Testis (tissue), 3 donors: Measurements from ENCODE around the gene CLRN1. TPM values are rescaled to one million over a fixed set of nuclear protein-coding genes. Genes with fewer than 3 reads are reported as not detected.

ENCODE experiments used
- DNase-seq: peaks from one replicate; pipeline ENCODE4 v3.0.0-alpha.2; 2019
- H3K27ac ChIP-seq, 2 donors: fragments of 200-600 bp; sonication (generic); one replicate each; pipeline ENCODE4 v1.5.1; 2019
- H3K27me3 ChIP-seq: fragments of 200-600 bp; sonication (generic); one replicate; pipeline ENCODE4 v1.5.1; 2019
- H3K36me3 ChIP-seq: fragments of 200-600 bp; sonication (generic); one replicate; pipeline ENCODE4 v1.5.1; 2017; ENCODE audit warnings: low read depth; ENCODE audit errors: missing control alignments
- H3K4me1 ChIP-seq: fragments of 200-600 bp; sonication (generic); one replicate; pipeline ENCODE4 v1.5.1; 2019
- H3K4me3 ChIP-seq, 2 donors: fragments of 200-600 bp; sonication (generic); one replicate each; pipeline ENCODE4 v1.5.1; 2017 to 2019
- H3K9me3 ChIP-seq: fragments of 200-600 bp; sonication (generic); one replicate; pipeline ENCODE4 v1.5.1; 2017
- POLR2A ChIP-seq: fragments of 450-650 bp; IDR thresholded peaks from one replicate; pipeline ENCODE4 v1.6.1; 2017; ENCODE audit warnings: antibody characterized with exemption, mild to moderate bottlenecking, moderate library complexity
- WGBS, 2 donors: methylation state at CpG; one replicate each; pipeline ENCODE4 v1.1.5; 2018; 5-methylcytosine and 5-hydroxymethylcytosine counted together
- intact Hi-C: fragments of 100-400 bp; cut with DNase I; formaldehyde crosslinking; loops from one replicate; pipeline ENCODE4 v1.15.1; 2023; ENCODE audit warnings: low total_unique reads
- polyA plus RNA-seq: library from polyadenylated mRNA; stranded (reverse); fragments of 350-450 nt; fragmentation: Illumina TruSeq; extraction: RNeasy Lipid Tissue Mini Kit (QIAGEN cat#74804); gene quantifications from one replicate; pipeline ENCODE4 v1.2.3, GENCODE V29; 2014; ENCODE audit warnings: low read depth, low replicate concordance; ENCODE audit not compliant: insufficient read depth
- total RNA-seq, 2 donors: library from RNA; depleted of rRNA; stranded (reverse); fragments of >200 nt; gene quantifications; one replicate each; pipeline ENCODE4 v1.2.3, GENCODE V29; 2016
- TF ChIP-seq, protein P1 (sequence below), 3 experiments: fragments of 450-650 bp in 2 of 3; fragments of 200-600 bp in 1 of 3; sonication (generic) in 1 of 3; IDR thresholded peaks; one replicate each; pipeline ENCODE4 v1.5.1; 2016 to 2019; ENCODE audit warnings: antibody characterized with exemption in 3 of 3, mild to moderate bottlenecking in 2 of 3, moderate library complexity in 1 of 3

The CLRN1 gene
- total and polyA plus RNA-seq, 3 donors from 2014 or later = 0.38 to 0.79 (median 0.43) TPM

DNA sequence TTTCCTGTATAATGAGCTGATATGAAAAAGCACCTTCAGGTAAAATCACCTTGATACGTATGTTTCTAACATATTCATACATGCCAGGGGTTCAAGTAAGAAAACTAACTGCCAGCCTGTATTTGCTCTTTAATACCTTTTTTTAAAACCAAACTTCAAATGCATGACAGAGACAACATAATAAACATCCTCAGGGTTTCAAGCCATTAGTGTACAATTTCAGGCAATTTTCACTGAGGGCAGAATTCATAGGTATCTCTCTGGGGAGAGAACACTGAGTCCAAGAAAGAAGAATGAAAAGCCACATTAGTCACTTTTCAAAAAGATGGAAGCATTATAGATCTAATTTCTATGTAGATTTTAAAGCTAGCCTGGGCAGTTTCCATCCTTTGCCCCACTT lies 94.2 kb downstream of the CLRN1 start:
- Histone ChIP-seq H3K4me3 (no peak overlapping the region), H3K9me3 (no peaks in the 10 kb centered on the region), H3K27ac (no peak overlapping the region), H3K27me3 (no peaks in the 10 kb centered on the region), H3K36me3 (no peaks in the 10 kb centered on the region), H3K4me1 (peaks cover 3% of the 10 kb centered on the region)
- DNase-seq = no peak
- WGBS, 2 donors = 91 to 97% methylated on average over 1 of the region's 1 CpG
- TF ChIP-seq POLR2A = no peak
- TF ChIP-seq, protein P1, sequence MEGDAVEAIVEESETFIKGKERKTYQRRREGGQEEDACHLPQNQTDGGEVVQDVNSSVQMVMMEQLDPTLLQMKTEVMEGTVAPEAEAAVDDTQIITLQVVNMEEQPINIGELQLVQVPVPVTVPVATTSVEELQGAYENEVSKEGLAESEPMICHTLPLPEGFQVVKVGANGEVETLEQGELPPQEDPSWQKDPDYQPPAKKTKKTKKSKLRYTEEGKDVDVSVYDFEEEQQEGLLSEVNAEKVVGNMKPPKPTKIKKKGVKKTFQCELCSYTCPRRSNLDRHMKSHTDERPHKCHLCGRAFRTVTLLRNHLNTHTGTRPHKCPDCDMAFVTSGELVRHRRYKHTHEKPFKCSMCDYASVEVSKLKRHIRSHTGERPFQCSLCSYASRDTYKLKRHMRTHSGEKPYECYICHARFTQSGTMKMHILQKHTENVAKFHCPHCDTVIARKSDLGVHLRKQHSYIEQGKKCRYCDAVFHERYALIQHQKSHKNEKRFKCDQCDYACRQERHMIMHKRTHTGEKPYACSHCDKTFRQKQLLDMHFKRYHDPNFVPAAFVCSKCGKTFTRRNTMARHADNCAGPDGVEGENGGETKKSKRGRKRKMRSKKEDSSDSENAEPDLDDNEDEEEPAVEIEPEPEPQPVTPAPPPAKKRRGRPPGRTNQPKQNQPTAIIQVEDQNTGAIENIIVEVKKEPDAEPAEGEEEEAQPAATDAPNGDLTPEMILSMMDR (IDR thresholded peaks at IDR 0.05) = no peak
- intact Hi-C loops = no loop called here

DNA sequence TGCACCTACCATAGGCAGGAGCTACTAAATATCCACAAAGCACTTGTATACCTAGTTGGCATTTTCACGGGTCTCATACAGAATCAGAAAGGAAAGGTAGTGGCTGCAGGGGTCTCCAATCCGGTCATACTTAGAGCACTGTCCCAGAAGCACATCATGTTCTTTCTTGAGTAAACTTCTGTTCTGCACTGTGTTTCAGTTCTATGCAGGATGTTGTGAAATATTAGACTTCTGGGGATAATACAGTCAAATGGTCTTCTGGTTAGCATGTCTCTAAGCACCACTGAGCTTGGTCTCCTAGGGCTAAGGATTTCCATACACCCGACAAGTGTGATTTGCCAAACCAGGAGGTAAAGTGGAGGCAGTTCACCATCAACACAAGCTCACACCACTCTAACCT lies 95.2 kb downstream of the CLRN1 start:
- no peaks in the 10 kb centered on the region for H3K27me3 ChIP-seq
- no peak for DNase-seq
- no peaks in the 10 kb centered on the region for H3K9me3 ChIP-seq
- no peak for TF ChIP-seq POLR2A
- TF ChIP-seq, protein P1 (IDR thresholded peaks at IDR 0.05) = no peak
- intact Hi-C loops = no loop called here
- peaks cover 3% of the 10 kb centered on the region for H3K4me1 ChIP-seq
- H3K36me3 ChIP-seq = no peaks in the 10 kb centered on the region
- 66 to 79% methylated on average over 3 of the region's 3 CpGs for WGBS, 2 donors
- H3K27ac ChIP-seq = no peak overlapping the region
- no peak overlapping the region for H3K4me3 ChIP-seq

DNA sequence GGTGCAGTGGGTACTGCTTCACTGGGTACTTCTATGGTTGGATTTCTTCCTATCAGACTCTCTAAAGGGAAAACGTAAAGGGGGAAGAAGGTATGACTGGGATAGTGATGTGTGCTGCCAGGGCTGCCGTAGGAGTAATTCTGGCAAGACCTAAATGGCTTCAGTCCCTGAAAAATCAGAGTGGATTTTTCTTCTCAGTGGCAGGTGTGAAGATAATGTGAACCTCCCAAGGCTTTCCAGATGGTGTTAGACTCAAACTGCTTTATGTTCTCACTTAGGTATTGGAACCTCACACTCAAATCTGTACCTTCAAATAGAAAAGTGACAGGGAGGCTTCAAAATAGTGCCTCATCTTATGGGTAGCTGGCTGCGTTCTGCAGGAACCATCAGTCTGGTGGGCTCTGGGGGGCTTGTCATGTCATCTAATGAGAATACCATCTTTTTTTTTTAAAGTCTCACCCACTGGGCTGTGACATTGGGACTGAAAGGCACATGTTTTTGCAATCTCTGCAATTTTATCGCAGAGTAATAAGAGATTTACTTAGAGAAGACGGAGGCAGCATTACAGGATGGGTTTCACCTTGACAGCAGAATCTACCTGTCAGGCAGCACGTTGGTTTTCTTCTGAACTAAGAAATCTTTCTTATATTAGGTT lies 95.8 kb downstream of the CLRN1 start:
- no peak for DNase-seq
- Histone ChIP-seq H3K4me3 (no peak overlapping the region), H3K27me3 (no peaks in the 10 kb centered on the region), H3K27ac (no peak overlapping the region), H3K9me3 (no peaks in the 10 kb centered on the region), H3K4me1 (peaks cover 3% of the 10 kb centered on the region), H3K36me3 (no peaks in the 10 kb centered on the region)
- TF ChIP-seq, protein P1 (IDR thresholded peaks at IDR 0.05) = no peak
- TF ChIP-seq POLR2A = no peak
- intact Hi-C loops = no loop called here
- 86 to 92% methylated on average over 6 of the region's 6 CpGs for WGBS, 2 donors

Other genes with a start within 250 kb of the CLRN1 start
- 10 to 100 TPM; 37.5 to 46.1 TPM for gene SIAH2, start 209.6 kb downstream of the CLRN1 start, total RNA-seq
- gene SIAH2, start 209.6 kb downstream of the CLRN1 start, polyA plus RNA-seq = 17.5 TPM
- not detected for gene MINDY4B, start 67.3 kb downstream of the CLRN1 start, total RNA-seq
- not detected for gene MINDY4B, start 67.3 kb downstream of the CLRN1 start, polyA plus RNA-seq
- gene MED12L, start 112.9 kb upstream of the CLRN1 start, total RNA-seq = 10 to 100 TPM; 10.3 to 18.5 TPM
- gene MED12L, start 112.9 kb upstream of the CLRN1 start, polyA plus RNA-seq = 10.4 TPM
- gene GPR171, start 230.5 kb upstream of the CLRN1 start, total RNA-seq = under 1 TPM in 1 of 2 donors, not detected in 1; 0.62 TPM
- 0.22 TPM for gene GPR171, start 230.5 kb upstream of the CLRN1 start, polyA plus RNA-seq